Astrocyte (in vitro differentiated cells and primary cell): Measurements from ENCODE around the gene RALGPS1. TPM values are rescaled to one million over a fixed set of nuclear protein-coding genes. Genes with fewer than 3 reads are reported as not detected.

Experiments
- DNase-seq: peaks from one replicate; pipeline ENCODE4 v3.0.0-alpha.2; 2010; ENCODE audit warnings: low read depth
- FAIRE-seq: peaks from 2 replicates; lab custom pipeline; 2011; peaks lifted over from hg19 to GRCh38; lab: Jason Lieb, UNC
- H2AFZ ChIP-seq: 2 replicates; pipeline ENCODE4 v1.6.0; 2012; ENCODE audit warnings: low read depth, low read length, inconsistent platforms
- H3K27ac ChIP-seq: 2 replicates; pipeline ENCODE4 v1.5.1; 2011; ENCODE audit warnings: low read depth, low read length, inconsistent platforms
- H3K27me3 ChIP-seq: 2 replicates; pipeline ENCODE4 v1.6.0; 2011; ENCODE audit warnings: low read length, inconsistent platforms; ENCODE audit not compliant: insufficient read depth
- H3K36me3 ChIP-seq: 2 replicates; pipeline ENCODE4 v1.5.1; 2011; ENCODE audit warnings: low read length, inconsistent platforms; ENCODE audit not compliant: insufficient read depth
- H3K4me1 ChIP-seq: 2 replicates; pipeline ENCODE4 v1.5.1; 2011; ENCODE audit warnings: low read length, inconsistent platforms; ENCODE audit not compliant: insufficient read depth
- H3K4me2 ChIP-seq: 2 replicates; pipeline ENCODE4 v1.6.0; 2012; ENCODE audit warnings: low read length, inconsistent platforms
- H3K4me3 ChIP-seq: 2 replicates; pipeline ENCODE4 v1.5.1; 2011; ENCODE audit warnings: low read depth, mild to moderate bottlenecking, low read length, inconsistent platforms; ENCODE audit not compliant: insufficient read depth
- H3K79me2 ChIP-seq: 2 replicates; pipeline ENCODE4 v1.6.0; 2012; ENCODE audit warnings: mild to moderate bottlenecking, low read length, inconsistent platforms; ENCODE audit not compliant: insufficient read depth
- H3K9ac ChIP-seq: 2 replicates; pipeline ENCODE4 v1.6.0; 2012; ENCODE audit warnings: mild to moderate bottlenecking, low read length, inconsistent platforms
- H3K9me3 ChIP-seq: 2 replicates; pipeline ENCODE4 v1.5.1; 2012; ENCODE audit warnings: low read depth, mild to moderate bottlenecking, low read length, inconsistent platforms; ENCODE audit not compliant: insufficient read depth
- H4K20me1 ChIP-seq: 2 replicates; pipeline ENCODE4 v1.6.0; 2012; ENCODE audit warnings: low read length, inconsistent platforms; ENCODE audit not compliant: insufficient read depth
- H3K27ac Mint-ChIP-seq: one replicate; pipeline ENCODE4 v1.8.0; 2021; ENCODE audit warnings: mild to moderate bottlenecking, mixed read lengths; ENCODE audit not compliant: unreplicated experiment
- H3K27me3 Mint-ChIP-seq: one replicate; pipeline ENCODE4 v1.8.0; 2021; ENCODE audit warnings: low read depth, mixed read lengths; ENCODE audit not compliant: unreplicated experiment
- H3K36me3 Mint-ChIP-seq: one replicate; pipeline ENCODE4 v1.8.0; 2021; ENCODE audit warnings: low read depth, mixed read lengths; ENCODE audit not compliant: unreplicated experiment
- H3K4me1 Mint-ChIP-seq: one replicate; pipeline ENCODE4 v1.8.0; 2021; ENCODE audit warnings: low read depth, mixed read lengths; ENCODE audit not compliant: unreplicated experiment
- H3K4me3 Mint-ChIP-seq: one replicate; pipeline ENCODE4 v1.8.0; 2021; ENCODE audit warnings: mild to moderate bottlenecking, moderate library complexity, mixed read lengths; ENCODE audit not compliant: unreplicated experiment
- H3K9me3 Mint-ChIP-seq: one replicate; pipeline ENCODE4 v1.8.0; 2021; ENCODE audit warnings: mild to moderate bottlenecking, mixed read lengths; ENCODE audit not compliant: unreplicated experiment
- CTCF ChIP-seq: IDR thresholded peaks from 2 replicates; pipeline ENCODE4 v1.5.1; 2011; ENCODE audit warnings: low read depth, mild to moderate bottlenecking, inconsistent platforms, low read length, moderate library complexity; ENCODE audit not compliant: insufficient read depth
- EZH2 ChIP-seq: IDR thresholded peaks from 2 replicates; pipeline ENCODE4 v1.6.1; 2012; ENCODE audit warnings: mild to moderate bottlenecking, low read length, inconsistent platforms; ENCODE audit not compliant: insufficient read depth
- total RNA-seq: library from RNA; stranded (reverse); gene quantifications from 2 replicates; pipeline ENCODE4 v1.2.1, GENCODE V29; 2021

RALGPS1 gene
- total RNA-seq, 1 donor from 2014 or later: 2.8 TPM

- Histone ChIP-seq H3K9me3 (no peaks in the 10 kb centered on the region), H3K4me2 (no peak overlapping the region), H2AFZ (no peak overlapping the region), H3K4me1 (no peaks in the 10 kb centered on the region), H3K36me3 (no peaks in the 10 kb centered on the region), H3K79me2 (no peaks in the 10 kb centered on the region), H4K20me1 (no peaks in the 10 kb centered on the region), H3K27me3 (peaks cover 36% of the 10 kb centered on the region), H3K4me3 (no peak overlapping the region), H3K9ac (no peak overlapping the region), H3K27ac (no peak overlapping the region)
- FAIRE-seq (no peak), DNase-seq (no peak)
- TF ChIP-seq EZH2 (no peak), CTCF (no peak)
- no peaks in the 10 kb centered on the region for H3K9me3 Mint-ChIP-seq
- no peak overlapping the region for H3K4me3 Mint-ChIP-seq
- no peak overlapping the region for H3K27ac Mint-ChIP-seq
- H3K36me3 Mint-ChIP-seq: peaks cover 2% of the 10 kb centered on the region
- peaks cover 9% of the 10 kb centered on the region for H3K27me3 Mint-ChIP-seq
- no peaks in the 10 kb centered on the region for H3K4me1 Mint-ChIP-seq
These were observed 11.3 kb downstream of the RALGPS1 start for GRCh38 chr9:126925876-126926275.

- no peaks in the 10 kb centered on the region for H3K4me1 Mint-ChIP-seq
- no peak overlapping the region for H3K4me2 ChIP-seq
- no peak overlapping the region for H2AFZ ChIP-seq
- DNase-seq (no peak), FAIRE-seq (no peak)
- no peak overlapping the region for H3K9ac ChIP-seq
- no peak overlapping the region for H3K27ac Mint-ChIP-seq
- no peaks in the 10 kb centered on the region for H4K20me1 ChIP-seq
- peaks cover 36% of the 10 kb centered on the region for H3K27me3 ChIP-seq
- no peak overlapping the region for H3K27ac ChIP-seq
- no peaks in the 10 kb centered on the region for H3K36me3 ChIP-seq
- H3K79me2 ChIP-seq: no peaks in the 10 kb centered on the region
- H3K27me3 Mint-ChIP-seq: peaks cover 4% of the 10 kb centered on the region
- no peak for TF ChIP-seq CTCF
- TF ChIP-seq EZH2: no peak
- no peak overlapping the region for H3K4me3 Mint-ChIP-seq
- H3K4me1 ChIP-seq: no peaks in the 10 kb centered on the region
- H3K36me3 Mint-ChIP-seq: no peaks in the 10 kb centered on the region
- H3K4me3 ChIP-seq: no peak overlapping the region
- peaks cover 1% of the 10 kb centered on the region for H3K9me3 Mint-ChIP-seq
- H3K9me3 ChIP-seq: no peaks in the 10 kb centered on the region
These were observed 11.8 kb downstream of the RALGPS1 start for GRCh38 chr9:126926364-126926763.

DNA sequence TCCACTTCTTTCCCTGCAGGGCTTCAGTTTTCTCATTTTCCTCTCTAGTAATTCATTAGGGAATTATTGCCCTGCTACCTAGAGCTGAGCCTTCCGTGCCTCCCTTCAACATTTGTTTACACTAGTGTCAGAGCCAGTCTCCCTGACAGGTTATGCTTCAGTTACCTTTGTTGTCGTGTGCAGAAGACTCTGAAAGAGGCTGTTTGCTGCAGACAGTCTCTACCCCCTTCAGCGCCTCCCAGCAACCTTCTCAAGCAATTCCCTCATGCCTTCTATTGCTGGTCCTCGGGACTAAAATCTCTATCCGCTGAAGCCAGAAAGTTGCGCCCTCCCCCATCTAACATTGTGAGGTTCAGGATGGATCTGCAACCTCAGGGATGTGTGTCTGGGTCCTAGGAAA, 12.8 kb downstream of the RALGPS1 start:
- Histone ChIP-seq H4K20me1 (no peaks in the 10 kb centered on the region), H2AFZ (no peak overlapping the region), H3K36me3 (no peaks in the 10 kb centered on the region), H3K4me1 (no peaks in the 10 kb centered on the region), H3K9me3 (no peaks in the 10 kb centered on the region), H3K27ac (no peak overlapping the region), H3K9ac (no peak overlapping the region), H3K79me2 (no peaks in the 10 kb centered on the region), H3K4me2 (no peak overlapping the region), H3K27me3 (peaks cover 34% of the 10 kb centered on the region), H3K4me3 (no peak overlapping the region)
- H3K36me3 Mint-ChIP-seq: no peaks in the 10 kb centered on the region
- FAIRE-seq (no peak), DNase-seq (no peak)
- TF ChIP-seq EZH2 (no peak), CTCF (no peak)
- no peak overlapping the region for H3K4me3 Mint-ChIP-seq
- peaks cover 2% of the 10 kb centered on the region for H3K9me3 Mint-ChIP-seq
- no peaks in the 10 kb centered on the region for H3K4me1 Mint-ChIP-seq
- H3K27me3 Mint-ChIP-seq: peaks cover 2% of the 10 kb centered on the region
- no peak overlapping the region for H3K27ac Mint-ChIP-seq
